Urothelium cell line (cell line): ENCODE measurements around the gene SMC6.
A peak's percentile ranks its signal among the peaks of the same experiment; 100 is the strongest.

Experiments
- DNase-seq: peaks from one replicate; pipeline ENCODE4 v3.0.0; 2011; ENCODE audit warnings: low spot score, mixed read lengths
- FAIRE-seq: peaks from 2 replicates; lab custom pipeline; 2011; peaks lifted over from hg19 to GRCh38; lab: Jason Lieb, UNC

The SMC6 gene

GRCh38 chr2:17753803-17754663 lies at the start of gene SMC6, which contains the start of gene GEN1:
Gene SMC6 (minus strand): TSS chr2:17753810. CDS start chr2:17745946, 7,864 bp downstream.
Gene GEN1 (plus strand): TSS chr2:17754138. CDS start chr2:17759944, 5,806 bp downstream.
- no peak for FAIRE-seq
- peak; percentile 95 for DNase-seq

GRCh38 chr2:17800693-17801458 lies 47.3 kb upstream of the SMC6 start:
- DNase-seq (peak; percentile 21), FAIRE-seq (no peak)

GRCh38 chr2:17800219-17800618 lies 46.6 kb upstream of the SMC6 start:
- DNase-seq (no peak), FAIRE-seq (no peak)

GRCh38 chr2:17799301-17800120 lies 45.9 kb upstream of the SMC6 start:
- FAIRE-seq (no peak), DNase-seq (no peak)

- no peak for DNase-seq
- no peak for FAIRE-seq
These were observed 44.7 kb upstream of the SMC6 start for GRCh38 chr2:17798338-17798737.

GRCh38 chr2:17795309-17795708 lies 41.7 kb upstream of the SMC6 start:
- DNase-seq, result no peak
- FAIRE-seq, result no peak

- FAIRE-seq, result no peak
- no peak for DNase-seq
These were observed 40.3 kb upstream of the SMC6 start for GRCh38 chr2:17793803-17794354.

GRCh38 chr2:17793296-17793695 lies 39.7 kb upstream of the SMC6 start:
- DNase-seq (no peak), FAIRE-seq (no peak)

- no peak for FAIRE-seq
- no peak for DNase-seq
These were observed 38.9 kb upstream of the SMC6 start for GRCh38 chr2:17792515-17792914.

- DNase-seq, result no peak
These were observed 38.2 kb upstream of the SMC6 start for GRCh38 chr2:17791817-17792130.

GRCh38 chr2:17791121-17791816 lies 37.7 kb upstream of the SMC6 start:
- DNase-seq (no peak), FAIRE-seq (no peak)

More at GRCh38 chr2:17791817-17792130, 38.2 kb upstream of the SMC6 start:
- no peak for FAIRE-seq

- DNase-seq (no peak), FAIRE-seq (no peak)
These were observed 36.9 kb upstream of the SMC6 start for GRCh38 chr2:17790536-17790935.

GRCh38 chr2:17788773-17789172 lies 35.2 kb upstream of the SMC6 start:
- DNase-seq, result no peak
- FAIRE-seq, result no peak

GRCh38 chr2:17786727-17787126 lies 33.1 kb upstream of the SMC6 start:
- FAIRE-seq (no peak), DNase-seq (no peak)

GRCh38 chr2:17781482-17781881 lies 27.9 kb upstream of the SMC6 start:
- DNase-seq (no peak), FAIRE-seq (no peak)

- FAIRE-seq, result no peak
These were observed 26.9 kb upstream of the SMC6 start for GRCh38 chr2:17780546-17780945.

GRCh38 chr2:17772532-17772931 lies 18.9 kb upstream of the SMC6 start:
- FAIRE-seq (no peak), DNase-seq (no peak)

More at GRCh38 chr2:17780546-17780945, 26.9 kb upstream of the SMC6 start:
- no peak for DNase-seq

GRCh38 chr2:17771956-17772355 lies 18.3 kb upstream of the SMC6 start:
- DNase-seq (no peak), FAIRE-seq (no peak)

- FAIRE-seq (no peak), DNase-seq (no peak)
These were observed 15.3 kb upstream of the SMC6 start for GRCh38 chr2:17768894-17769293.

GRCh38 chr2:17765398-17765797 lies 11.8 kb upstream of the SMC6 start:
- FAIRE-seq (no peak), DNase-seq (no peak)
